Skeletal muscle tissue (tissue), 4 donors: ENCODE measurements around the gene GPR55. TPM values are rescaled to one million over a fixed set of nuclear protein-coding genes. Genes with fewer than 3 reads are reported as not detected.
A peak's percentile ranks its signal among the peaks of the same experiment; 100 is the strongest.

Experiments used
- H3K27ac ChIP-seq: one replicate; pipeline ENCODE4 v1.7.0; 2013; ENCODE audit warnings: mild to moderate bottlenecking, low read depth, low read length, inconsistent platforms
- H3K27me3 ChIP-seq, 3 donors: one replicate each; pipeline ENCODE4 v1.7.0; 2013; ENCODE audit warnings: low read length in 3 of 3; ENCODE audit not compliant: control insufficient read depth in 3 of 3, insufficient read depth in 3 of 3
- H3K36me3 ChIP-seq, 3 donors: one replicate each; pipeline ENCODE4 v1.7.0; 2013; ENCODE audit warnings: low read length in 3 of 3; ENCODE audit not compliant: control insufficient read depth in 3 of 3, insufficient read depth in 3 of 3
- H3K4me1 ChIP-seq, 3 donors: one replicate each; pipeline ENCODE4 v1.7.0; 2013; ENCODE audit warnings: low read length in 3 of 3, mild to moderate bottlenecking in 3 of 3; ENCODE audit not compliant: control insufficient read depth in 3 of 3, insufficient read depth in 3 of 3
- H3K4me3 ChIP-seq, 3 donors: one replicate each; pipeline ENCODE4 v1.7.0; 2013; ENCODE audit warnings: low read length in 3 of 3
- H3K9ac ChIP-seq, 3 donors: one replicate each; pipeline ENCODE4 v1.7.0; 2013; ENCODE audit warnings: low read length in 3 of 3, mild to moderate bottlenecking in 3 of 3, moderate library complexity in 2 of 3, low read depth in 1 of 3
- H3K9me3 ChIP-seq, 3 donors: one replicate each; pipeline ENCODE4 v1.7.0; 2013; ENCODE audit warnings: low read length in 3 of 3; ENCODE audit not compliant: control insufficient read depth in 3 of 3
- total RNA-seq: library from RNA; depleted of rRNA; stranded (reverse); fragments of >200 nt; gene quantifications from one replicate; pipeline ENCODE4 v1.2.3, GENCODE V29; 2014
- donor health status: Osteomylitis.

Gene GPR55
- total RNA-seq, 1 donor from 2014 or later: not detected

DNA sequence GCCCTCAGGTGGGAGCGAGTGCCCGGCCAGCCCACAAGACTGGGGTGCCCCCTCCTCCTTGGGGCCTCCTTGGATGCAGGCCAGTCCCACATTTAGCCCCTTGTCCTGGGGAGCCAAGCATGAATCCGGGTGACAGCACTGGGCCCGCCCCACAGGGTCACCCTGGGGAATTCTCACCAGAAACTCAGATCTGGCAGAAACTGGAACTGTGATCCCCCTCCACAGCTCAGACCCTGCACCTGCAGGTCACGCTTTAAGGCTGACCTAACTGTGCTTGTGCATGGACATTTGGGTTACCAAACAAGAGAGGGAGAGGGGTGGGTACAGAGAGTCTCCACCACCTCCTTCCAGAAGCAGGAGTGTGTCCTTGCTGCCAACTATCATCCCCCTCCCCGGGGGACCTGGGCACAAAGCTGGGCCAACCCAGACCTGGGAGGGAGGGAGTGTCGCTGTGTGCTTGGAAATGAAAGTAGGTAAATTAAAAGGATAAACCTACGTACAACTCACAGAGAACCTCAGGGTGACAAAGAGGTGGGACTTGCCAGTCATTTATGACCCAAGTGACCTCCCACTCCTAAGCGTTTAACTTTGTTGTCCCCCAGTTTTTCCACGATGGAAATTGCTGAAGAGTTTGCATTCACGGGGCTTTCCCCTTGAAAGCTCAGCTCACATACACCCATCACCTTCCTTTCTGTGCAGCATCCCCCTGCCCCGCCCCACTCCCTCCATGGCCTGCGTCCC, 51.2 kb downstream of the GPR55 start:
- Histone ChIP-seq H3K27me3 (no peaks in the 10 kb centered on the region), H3K27ac (no peak overlapping the region), H3K9me3 (no peaks in the 10 kb centered on the region), H3K36me3 (peaks cover 0 to 11% (median 2%) of the 10 kb centered on the region in 3 donors), H3K4me1 (peaks cover 20 to 22% (median 22%) of the 10 kb centered on the region in 3 donors), H3K4me3 (no peak overlapping the region), H3K9ac (no peak overlapping the region)

DNA sequence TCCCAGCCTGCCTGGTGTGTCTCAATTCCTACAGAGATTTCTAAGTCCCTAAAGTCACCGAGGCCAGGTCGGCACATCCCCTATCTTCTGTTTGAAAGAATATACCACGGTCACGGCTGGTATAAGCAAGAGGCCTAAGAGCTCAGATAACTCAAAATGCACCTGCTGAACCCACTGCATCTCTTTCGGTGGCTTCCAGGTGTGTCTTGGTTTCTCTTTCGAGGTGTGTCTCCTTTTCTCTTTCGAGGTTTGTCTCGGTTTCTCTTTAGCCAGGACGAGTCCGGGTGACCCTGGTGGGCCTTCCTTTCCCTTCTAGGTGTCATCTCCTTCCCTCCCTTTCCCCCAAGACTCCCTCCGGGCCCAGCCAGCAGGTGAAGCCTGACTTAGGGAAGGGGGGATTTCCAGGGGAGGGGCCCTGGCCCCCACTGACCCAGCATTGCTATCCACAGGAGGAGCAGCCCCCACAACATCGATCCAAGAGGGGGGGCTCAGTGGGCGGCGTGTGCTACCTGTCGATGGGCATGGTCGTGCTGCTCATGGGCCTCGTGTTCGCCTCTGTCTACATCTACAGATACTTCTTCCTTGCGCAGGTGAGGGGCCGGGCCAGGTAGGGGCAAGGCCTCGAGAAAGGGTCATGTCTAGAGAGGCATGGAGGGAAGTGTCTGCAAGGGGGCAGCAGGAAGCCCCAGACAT, 51.9 kb downstream of the GPR55 start:
- Histone ChIP-seq H3K36me3 (peaks cover 0 to 11% (median 2%) of the 10 kb centered on the region in 3 donors), H3K9me3 (no peaks in the 10 kb centered on the region), H3K27ac (no peak overlapping the region), H3K27me3 (no peaks in the 10 kb centered on the region), H3K9ac (no peak overlapping the region), H3K4me3 (no peak overlapping the region), H3K4me1 (peaks cover 22 to 27% (median 25%) of the 10 kb centered on the region in 3 donors)

DNA sequence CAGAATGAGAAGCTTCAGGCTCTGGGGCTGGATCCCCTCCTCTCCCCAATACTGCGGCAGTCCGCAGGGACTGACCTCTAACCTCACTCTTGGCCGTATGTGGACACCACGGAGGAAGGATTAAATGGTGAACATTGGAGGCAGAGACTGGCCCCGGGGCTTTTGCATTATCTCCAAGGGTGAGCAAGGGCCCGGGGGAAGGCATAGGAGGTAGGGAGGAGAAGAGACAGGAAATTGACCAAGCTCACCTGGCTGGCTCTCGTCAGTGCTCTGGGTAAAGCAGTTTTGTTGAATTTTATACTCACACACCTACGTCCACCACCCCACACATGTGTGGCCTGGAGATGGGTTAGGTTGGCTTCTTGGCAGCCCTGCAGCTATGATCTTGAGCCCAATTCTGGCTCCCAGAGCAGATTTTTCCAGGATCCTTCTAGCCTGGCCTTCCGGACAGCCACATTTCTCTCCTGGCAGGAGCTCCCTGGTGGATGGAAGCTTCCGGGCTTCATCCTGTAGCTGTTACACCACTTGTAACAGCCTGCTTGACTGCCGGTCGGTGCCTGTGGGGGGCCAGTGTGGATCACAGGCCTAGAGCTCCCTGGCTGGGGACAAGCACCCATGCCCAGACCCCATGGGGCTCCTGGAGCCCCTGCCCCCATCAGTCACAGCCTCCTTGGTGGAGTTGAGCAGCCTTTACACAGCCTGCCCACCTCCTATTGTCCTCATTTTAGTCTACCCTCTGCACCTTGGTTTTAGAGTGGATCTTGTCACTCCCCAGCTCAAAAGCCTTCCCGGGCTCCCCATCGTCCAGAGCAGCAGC, 52.7 kb downstream of the GPR55 start:
- no peaks in the 10 kb centered on the region for H3K27me3 ChIP-seq
- H3K27ac ChIP-seq: no peak overlapping the region
- peaks cover 22 to 27% (median 25%) of the 10 kb centered on the region in 3 donors for H3K4me1 ChIP-seq
- no peak overlapping the region for H3K4me3 ChIP-seq
- H3K9ac ChIP-seq: no peak overlapping the region
- H3K36me3 ChIP-seq: peaks cover 0 to 8% (median 0%) of the 10 kb centered on the region in 3 donors
- no peaks in the 10 kb centered on the region for H3K9me3 ChIP-seq

DNA sequence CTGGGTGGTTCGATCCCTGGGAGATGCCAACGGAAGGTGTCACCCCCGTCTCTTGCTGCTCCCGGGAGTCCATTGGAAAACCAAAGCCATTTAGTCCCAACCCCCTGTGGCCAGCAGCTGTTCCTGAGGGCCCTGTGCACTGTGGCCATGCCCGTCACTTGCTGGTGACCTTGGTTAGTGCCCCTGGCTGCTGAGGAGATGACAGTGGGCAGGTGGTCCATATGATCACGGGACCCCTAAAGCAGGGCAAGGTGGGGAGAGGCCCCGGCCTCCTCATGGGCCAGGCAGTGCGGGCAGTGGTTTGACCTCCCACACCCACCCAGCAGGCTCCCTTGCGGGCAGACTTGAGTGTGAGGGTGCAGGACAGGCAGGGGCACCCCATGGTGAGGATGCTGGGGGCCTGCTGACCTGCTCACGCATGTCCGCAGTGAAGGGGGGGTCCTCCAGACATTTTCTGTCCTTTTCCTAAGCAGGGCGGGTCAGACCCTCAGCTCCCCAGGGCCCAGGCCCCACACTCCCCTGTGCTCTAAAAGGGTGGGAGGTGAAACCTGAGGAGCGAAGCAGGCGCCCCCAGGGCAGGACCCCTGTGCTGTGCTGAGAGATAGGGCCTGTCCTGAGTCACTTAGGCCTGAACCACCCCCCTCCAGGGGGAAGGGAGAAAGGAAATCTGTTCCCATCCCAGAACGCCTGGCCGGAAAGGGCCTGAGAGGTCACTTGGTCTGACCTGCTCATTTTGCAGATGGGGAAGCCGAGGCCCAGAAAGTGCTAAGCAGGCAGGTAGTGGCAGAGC, 53.5 kb downstream of the GPR55 start:
- Histone ChIP-seq H3K9ac (peak overlapping the region in 2 of 3 donors; percentile 33 to 40), H3K27ac (peak overlapping the region; percentile 30), H3K27me3 (no peaks in the 10 kb centered on the region), H3K4me1 (peaks cover 22 to 28% (median 25%) of the 10 kb centered on the region in 3 donors), H3K9me3 (no peaks in the 10 kb centered on the region), H3K36me3 (peaks cover 0 to 5% (median 0%) of the 10 kb centered on the region in 3 donors), H3K4me3 (peak overlapping the region in 1 of 3 donors; percentile 29)

DNA sequence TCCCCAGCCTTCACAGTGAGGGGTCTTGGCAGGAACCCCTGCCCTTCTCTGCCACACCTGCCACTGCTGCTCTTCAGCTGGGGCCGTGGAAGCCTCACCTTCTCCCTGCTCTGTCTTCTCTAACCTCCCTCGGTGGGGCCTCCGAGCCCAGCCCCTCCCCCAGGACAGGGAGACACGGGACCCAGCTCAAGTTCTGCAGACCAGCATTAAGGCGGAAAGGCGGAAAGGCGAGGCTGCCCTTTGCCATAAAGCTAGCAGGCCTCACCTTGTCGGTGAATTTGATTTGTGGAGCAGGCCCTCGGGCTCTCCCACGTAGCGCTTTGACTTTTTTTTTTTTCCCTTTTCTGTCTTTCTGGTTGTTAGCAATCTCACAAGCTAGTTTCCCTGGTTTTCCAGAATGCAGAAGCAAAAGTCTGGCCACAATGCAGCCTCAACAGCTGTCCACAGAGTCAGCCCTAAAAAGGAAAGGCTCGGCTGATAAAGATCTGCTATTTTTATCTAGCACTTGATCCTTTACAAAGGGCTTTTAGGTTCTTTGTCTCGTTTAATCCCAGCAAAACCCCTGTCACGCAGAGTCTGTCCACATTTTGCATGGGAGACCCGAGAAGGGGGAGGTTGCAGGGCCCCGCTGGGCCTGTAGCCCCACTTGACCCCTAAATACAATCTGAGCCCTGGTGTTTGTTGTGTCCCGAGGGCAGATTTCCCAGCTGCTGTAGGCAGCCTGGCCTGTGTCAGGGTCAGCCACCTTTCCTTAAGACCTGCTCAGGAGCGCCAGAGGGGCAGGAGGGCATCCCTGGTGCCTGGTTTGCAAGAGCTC, 54.3 kb downstream of the GPR55 start:
- peak overlapping the region in 1 of 3 donors; percentile 29 for H3K4me3 ChIP-seq
- H3K4me1 ChIP-seq: peaks cover 22 to 28% (median 25%) of the 10 kb centered on the region in 3 donors
- H3K9ac ChIP-seq: peak overlapping the region in 2 of 3 donors; percentile 33 to 40
- no peaks in the 10 kb centered on the region for H3K27me3 ChIP-seq
- H3K27ac ChIP-seq: peak overlapping the region; percentile 30
- H3K9me3 ChIP-seq: no peaks in the 10 kb centered on the region
- H3K36me3 ChIP-seq: no peaks in the 10 kb centered on the region

DNA sequence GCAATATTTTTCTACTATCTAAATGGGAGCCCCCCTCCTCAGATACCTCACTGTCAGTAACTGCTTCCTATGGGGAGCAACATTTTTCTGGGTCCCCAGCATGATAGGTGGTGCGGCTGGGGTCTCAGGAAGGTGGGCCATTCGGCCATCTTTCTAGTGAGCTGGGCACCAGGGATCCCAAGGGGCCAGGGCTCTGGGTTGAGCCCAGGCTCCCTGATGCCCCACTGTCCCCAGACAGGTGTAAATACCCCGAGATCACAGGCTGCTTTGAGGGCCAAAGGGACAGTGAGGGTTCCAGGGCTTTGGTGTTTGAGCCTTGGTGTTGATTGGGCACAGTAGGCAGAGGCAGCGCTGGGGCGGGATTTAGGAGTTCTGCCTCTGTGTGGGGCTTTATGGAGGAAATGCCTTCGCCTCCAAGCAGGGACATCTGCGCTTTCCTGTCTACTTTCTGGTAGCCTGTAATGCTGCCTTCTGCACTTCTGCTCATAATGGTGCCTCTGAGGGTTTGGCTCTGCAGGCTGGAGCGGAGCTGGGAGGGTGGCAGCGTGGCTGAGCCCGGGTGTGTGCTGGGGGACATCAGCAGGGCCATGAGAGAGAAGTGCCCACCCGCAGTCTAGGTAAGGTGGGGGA, 55.0 kb downstream of the GPR55 start:
- H3K27ac ChIP-seq: peak overlapping the region; percentile 30
- no peaks in the 10 kb centered on the region for H3K36me3 ChIP-seq
- H3K9ac ChIP-seq: no peak overlapping the region
- no peak overlapping the region for H3K4me3 ChIP-seq
- peaks cover 0 to 4% (median 2%) of the 10 kb centered on the region in 3 donors for H3K27me3 ChIP-seq
- H3K4me1 ChIP-seq: peaks cover 22 to 30% (median 26%) of the 10 kb centered on the region in 3 donors
- H3K9me3 ChIP-seq: no peaks in the 10 kb centered on the region

DNA sequence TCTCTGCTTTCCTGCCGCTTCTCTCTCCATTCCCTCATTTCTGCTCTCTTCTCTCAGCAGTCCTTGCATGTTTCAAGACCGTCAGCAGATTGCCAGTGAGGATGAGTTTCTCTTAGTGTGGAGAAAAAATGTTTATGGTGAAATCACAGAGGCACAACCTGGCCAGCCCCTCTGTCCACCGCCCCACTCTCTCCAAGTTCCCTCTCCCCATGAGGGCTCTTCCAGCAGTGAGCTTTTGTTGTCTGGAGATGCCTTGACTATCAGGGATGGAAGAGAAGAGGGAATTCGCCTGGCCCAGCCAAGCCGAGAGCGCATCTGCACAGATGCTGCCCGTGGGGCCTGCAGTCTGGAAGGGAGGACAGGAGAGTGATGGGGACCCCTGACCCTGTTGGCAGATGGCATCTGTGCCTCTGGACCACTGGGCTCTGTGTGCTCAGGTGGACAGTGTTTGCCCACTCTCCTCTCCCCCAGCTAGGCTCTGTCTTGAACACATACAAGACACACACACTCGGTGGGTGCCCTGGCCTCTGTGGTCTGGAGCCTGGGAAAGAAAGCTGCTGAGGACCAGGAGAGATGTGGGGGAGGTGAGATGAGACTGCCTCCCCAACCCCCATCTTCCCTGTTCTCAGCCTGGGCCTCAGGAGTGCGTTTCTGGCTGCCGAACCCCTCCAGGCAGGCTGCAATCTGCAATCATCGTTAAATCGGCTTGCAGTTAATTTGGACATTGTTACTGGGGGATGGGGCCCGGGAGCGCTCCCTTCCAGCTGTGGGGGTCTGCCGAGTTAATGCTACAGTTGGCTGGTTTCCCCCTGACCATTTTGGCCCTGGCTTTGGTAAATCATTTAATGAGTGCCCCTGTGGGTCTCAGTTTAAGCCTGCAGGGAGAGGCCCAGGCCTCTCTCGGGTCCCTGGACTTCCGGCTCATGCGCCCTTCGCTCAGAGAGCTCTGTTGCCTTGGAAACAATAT, 55.8 kb downstream of the GPR55 start:
- Histone ChIP-seq H3K9ac (peak overlapping the region in 1 of 3 donors; percentile 3), H3K27me3 (peaks cover 2 to 9% (median 5%) of the 10 kb centered on the region in 3 donors), H3K4me1 (peaks cover 25 to 35% (median 32%) of the 10 kb centered on the region in 3 donors), H3K27ac (no peak overlapping the region), H3K36me3 (no peaks in the 10 kb centered on the region), H3K9me3 (no peaks in the 10 kb centered on the region), H3K4me3 (no peak overlapping the region)
